Coronary artery (tissue), 2 donors: ENCODE measurements around the gene RAB8B.

Experiments
- DNase-seq: peaks from one replicate; pipeline ENCODE4 v3.0.0-alpha.2; 2017; ENCODE audit warnings: low spot score
- H3K27ac ChIP-seq, 2 donors: fragments of 200-600 bp; sonication (generic); one replicate each; pipeline ENCODE4 v1.5.1; 2016 to 2019
- H3K4me3 ChIP-seq: fragments of 200-600 bp; sonication (generic); 2 replicates; pipeline ENCODE4 v1.5.1; 2016; ENCODE audit warnings: mild to moderate bottlenecking, moderate library complexity
- TF ChIP-seq, protein P1 (sequence below): fragments of 200-600 bp; sonication (generic); IDR thresholded peaks from one replicate; pipeline ENCODE4 v1.5.1; 2019; ENCODE audit warnings: antibody characterized with exemption

The RAB8B gene

GRCh38 chr15:63306492-63307073, 117.2 kb downstream of the RAB8B start:
- TF ChIP-seq, protein P1, sequence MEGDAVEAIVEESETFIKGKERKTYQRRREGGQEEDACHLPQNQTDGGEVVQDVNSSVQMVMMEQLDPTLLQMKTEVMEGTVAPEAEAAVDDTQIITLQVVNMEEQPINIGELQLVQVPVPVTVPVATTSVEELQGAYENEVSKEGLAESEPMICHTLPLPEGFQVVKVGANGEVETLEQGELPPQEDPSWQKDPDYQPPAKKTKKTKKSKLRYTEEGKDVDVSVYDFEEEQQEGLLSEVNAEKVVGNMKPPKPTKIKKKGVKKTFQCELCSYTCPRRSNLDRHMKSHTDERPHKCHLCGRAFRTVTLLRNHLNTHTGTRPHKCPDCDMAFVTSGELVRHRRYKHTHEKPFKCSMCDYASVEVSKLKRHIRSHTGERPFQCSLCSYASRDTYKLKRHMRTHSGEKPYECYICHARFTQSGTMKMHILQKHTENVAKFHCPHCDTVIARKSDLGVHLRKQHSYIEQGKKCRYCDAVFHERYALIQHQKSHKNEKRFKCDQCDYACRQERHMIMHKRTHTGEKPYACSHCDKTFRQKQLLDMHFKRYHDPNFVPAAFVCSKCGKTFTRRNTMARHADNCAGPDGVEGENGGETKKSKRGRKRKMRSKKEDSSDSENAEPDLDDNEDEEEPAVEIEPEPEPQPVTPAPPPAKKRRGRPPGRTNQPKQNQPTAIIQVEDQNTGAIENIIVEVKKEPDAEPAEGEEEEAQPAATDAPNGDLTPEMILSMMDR: no peak
- H3K27ac ChIP-seq: no peak overlapping the region
- H3K4me3 ChIP-seq: no peak overlapping the region
- DNase-seq: no peak

DNA sequence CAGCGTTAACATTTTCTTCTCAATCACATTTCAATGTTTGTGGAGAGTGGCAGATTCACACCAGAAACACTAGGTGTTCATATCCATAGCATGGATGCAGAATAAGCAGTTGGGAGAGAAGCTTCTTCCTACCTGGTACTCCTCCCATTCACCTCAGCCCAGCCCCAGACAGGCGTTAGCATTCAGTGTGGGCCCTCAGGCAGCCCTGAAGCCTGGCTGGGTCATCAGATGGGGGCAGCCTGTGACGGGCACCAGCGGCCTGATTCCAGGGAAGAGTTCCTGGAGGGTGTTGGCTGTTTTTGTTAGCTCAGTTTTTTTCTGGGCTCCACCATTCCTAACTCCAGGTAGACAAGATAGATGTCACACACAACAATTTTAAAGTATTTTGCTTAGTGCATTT, 119.1 kb downstream of the RAB8B start:
- no peak for DNase-seq
- no peak overlapping the region for H3K4me3 ChIP-seq
- no peak overlapping the region for H3K27ac ChIP-seq
- TF ChIP-seq, protein P1: no peak

- no peak for DNase-seq
- Histone ChIP-seq H3K27ac (no peak overlapping the region), H3K4me3 (no peak overlapping the region)
- TF ChIP-seq, protein P1: no peak
Observed at GRCh38 chr15:63308947-63309346, 119.5 kb downstream of the RAB8B start.

DNA sequence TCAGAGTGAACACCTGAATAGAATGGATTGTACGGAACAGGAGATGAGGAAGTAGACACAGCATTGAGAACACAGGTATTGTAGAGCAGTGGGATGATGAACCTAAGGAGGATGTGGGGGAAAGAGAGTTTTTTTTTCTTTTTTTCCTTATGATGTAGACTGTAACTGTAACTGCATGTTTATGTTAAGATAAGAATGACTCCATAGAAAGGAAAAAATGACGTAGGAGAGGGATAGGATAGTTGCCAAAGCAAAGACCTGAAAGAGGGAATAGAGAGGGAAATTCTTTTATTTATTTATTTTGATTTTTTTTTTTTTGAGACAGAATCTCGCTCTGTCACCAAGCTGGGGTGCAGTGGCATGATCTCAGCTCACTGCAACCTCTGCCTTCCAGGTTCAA, 121.2 kb downstream of the RAB8B start:
- H3K27ac ChIP-seq: no peak overlapping the region
- TF ChIP-seq, protein P1: no peak
- no peak for DNase-seq
- H3K4me3 ChIP-seq: no peak overlapping the region

GRCh38 chr15:63312286-63312685, 122.9 kb downstream of the RAB8B start:
- H3K4me3 ChIP-seq: no peak overlapping the region
- TF ChIP-seq, protein P1: no peak
- H3K27ac ChIP-seq: no peak overlapping the region
- DNase-seq: no peak

GRCh38 chr15:63313825-63314224, 124.4 kb downstream of the RAB8B start:
- TF ChIP-seq, protein P1: no peak
- DNase-seq: no peak

DNA sequence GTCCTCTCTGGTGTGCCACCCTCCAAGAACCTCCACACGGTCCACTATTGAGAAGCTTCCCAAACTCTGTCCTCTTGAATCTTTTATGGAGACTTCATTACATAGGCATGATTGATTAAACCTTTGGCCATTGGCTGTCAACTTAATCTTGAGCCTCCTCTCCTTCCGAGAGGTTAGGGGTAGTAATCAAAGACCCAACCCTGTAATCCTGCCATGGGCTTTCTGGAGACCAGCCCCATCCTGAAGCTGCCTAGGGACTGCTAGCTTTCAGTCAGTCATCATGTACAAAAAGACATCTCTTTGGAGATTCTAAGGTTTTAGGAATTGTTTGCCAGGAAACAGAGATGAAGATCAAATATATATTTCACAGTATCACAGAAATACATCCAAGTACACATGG, 125.0 kb downstream of the RAB8B start:
- TF ChIP-seq, protein P1: no peak
- Histone ChIP-seq H3K27ac (no peak overlapping the region), H3K4me3 (no peak overlapping the region)
- no peak for DNase-seq

More at GRCh38 chr15:63313825-63314224, 124.4 kb downstream of the RAB8B start:
- H3K27ac ChIP-seq: no peak overlapping the region
- no peak overlapping the region for H3K4me3 ChIP-seq
